HG02870 (cell line): ENCODE data around the gene TOP2A.

Experiments
- ATAC-seq: cut with Tn5 transposase; IDR thresholded peaks from one replicate; pipeline ENCODE4 v1.9.1; 2021; ENCODE audit warnings: mild to moderate bottlenecking, moderate library complexity; ENCODE audit not compliant: unreplicated experiment

Gene TOP2A

DNA sequence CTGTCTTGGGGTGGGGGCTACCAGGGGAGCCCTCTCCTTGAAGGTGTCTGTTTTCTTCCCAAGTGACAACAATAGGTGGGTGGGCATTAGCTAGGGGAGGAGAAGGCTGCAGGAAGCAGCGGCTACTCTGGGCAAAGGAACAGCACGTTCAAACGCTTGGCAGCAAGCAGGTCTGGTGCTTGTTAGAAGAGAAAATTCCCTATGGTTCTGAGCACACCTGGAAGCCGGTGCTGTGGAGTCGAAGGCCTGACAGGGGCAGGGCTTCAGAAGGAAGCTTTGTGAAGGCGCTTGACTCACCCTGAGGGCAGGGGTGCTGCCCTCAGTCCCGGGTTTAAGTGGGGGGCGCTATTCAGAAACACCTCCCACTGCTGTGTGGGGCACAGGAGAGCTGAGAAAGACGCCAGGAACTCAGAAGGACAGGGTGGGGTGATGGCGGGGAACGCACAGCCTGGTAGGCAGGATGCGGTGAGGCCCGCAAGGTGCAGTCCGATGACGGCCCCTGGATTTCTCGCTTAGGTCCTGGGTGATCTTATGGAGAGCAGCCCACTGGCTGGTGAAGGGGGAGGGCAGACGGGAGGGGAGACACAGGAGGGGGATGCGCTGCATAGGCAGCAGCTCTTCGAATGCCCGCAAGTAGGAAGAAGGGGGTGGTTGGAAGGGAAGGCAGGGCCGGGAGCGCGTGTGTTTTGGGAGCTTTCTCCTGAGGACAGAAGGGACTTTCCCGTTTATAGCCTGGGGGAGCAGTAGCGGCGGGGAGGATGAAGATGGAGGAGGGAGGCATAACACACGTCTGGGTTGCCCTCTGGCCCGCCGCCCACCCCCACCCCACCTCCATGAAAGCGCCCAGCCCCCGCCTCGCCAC lies 56.4 kb downstream of the TOP2A start:
- no peak for ATAC-seq

GRCh38 chr17:40360091-40360490 lies 57.6 kb downstream of the TOP2A start:
- no peak for ATAC-seq

GRCh38 chr17:40358323-40359038 lies 59.2 kb downstream of the TOP2A start:
- ATAC-seq, result no peak

DNA sequence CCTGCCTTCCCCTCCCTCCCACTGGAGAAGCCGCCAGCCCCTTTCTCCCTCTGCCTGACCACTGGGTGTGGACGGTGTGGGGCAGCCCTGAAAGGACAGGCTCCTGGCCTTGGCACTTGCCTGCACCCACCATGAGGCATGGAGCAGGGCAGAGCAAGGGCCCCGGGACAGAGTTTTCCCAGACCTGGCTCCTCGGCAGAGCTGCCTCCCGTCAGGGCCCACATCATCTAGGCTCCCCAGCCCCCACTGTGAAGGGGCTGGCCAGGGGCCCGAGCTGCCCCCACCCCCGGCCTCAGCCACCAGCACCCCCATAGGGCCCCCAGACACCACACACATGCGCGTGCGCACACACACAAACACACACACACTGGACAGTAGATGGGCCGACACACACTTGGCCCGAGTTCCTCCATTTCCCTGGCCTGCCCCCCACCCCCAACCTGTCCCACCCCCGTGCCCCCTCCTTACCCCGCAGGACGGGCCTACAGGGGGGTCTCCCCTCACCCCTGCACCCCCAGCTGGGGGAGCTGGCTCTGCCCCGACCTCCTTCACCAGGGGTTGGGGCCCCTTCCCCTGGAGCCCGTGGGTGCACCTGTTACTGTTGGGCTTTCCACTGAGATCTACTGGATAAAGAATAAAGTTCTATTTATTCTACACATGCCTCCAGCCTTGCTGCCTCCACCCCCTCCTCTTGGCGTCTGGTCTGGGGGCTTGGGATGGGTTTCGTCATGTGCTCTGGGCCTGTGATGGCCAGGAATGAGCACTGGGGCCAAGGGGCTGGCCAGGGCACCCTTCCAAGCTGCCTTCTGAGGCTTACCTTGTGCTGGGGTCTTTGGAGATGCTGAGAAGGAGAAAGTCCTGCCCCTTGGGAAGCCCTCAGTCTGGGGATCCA lies 60.5 kb downstream of the TOP2A start:
- ATAC-seq, result no peak

GRCh38 chr17:40355804-40356758 lies 61.6 kb downstream of the TOP2A start:
- no peak for ATAC-seq

DNA sequence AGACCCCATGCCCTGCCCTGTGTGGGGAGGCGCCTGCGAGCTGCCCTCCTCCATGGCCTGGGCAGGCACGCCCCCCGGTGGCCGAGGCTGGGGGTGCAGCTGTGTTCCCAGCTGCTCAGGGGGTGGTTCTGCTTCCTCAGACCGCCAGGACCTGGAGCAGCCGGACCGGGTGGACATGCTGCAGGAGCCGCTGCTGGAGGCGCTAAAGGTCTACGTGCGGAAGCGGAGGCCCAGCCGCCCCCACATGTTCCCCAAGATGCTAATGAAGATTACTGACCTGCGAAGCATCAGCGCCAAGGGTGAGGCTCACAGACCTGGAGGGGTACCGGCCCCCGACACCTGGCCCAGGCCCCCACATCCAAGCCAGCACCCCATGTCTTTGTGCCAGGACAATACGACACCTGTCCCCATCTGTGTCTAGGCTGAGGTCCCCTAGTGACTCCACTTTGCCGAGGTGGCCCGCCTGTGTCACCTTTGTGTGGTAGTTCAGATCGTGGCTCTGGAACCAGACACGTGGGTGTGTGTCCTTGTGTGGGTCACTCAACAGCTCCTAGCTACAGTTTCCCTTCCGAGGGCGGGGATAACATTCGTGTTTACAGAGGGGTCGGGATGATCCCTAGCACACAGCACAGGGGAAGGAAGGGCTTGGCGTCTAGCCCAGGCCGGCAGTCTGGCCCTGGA lies 62.4 kb downstream of the TOP2A start:
- ATAC-seq, result no peak

- ATAC-seq, result no peak
Measured at GRCh38 chr17:40354221-40355122, 63.2 kb downstream of the TOP2A start.

DNA sequence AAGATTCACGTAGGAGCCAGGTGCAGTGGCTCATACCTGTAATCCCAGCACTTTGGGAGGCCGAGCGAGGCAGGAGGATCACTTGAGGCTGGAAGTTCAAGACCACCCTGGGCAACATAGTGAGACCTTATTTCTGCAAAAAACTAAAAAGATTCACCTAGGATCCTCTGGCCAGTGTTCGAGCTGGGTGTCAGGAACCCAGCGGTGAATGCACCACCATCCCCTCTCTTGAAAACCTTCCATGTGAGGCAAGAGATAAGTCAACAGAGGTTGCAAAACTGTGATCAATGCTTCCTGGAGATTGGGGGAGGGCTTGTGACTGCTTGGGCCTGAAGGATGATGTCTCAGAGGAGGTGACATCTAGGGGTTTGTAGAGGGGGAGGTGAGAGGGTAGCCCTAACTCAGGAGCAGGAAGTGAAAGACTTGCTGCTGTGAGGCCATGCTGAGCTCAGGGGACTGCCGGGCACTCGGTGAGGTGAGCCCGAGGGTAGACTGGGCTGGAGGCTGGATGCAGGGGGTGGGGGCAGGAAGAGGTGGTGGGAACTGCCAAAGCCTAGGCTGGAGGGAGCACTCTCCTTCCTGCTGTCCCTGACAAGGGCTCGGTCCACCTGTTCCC lies 64.8 kb downstream of the TOP2A start:
- ATAC-seq, result no peak

DNA sequence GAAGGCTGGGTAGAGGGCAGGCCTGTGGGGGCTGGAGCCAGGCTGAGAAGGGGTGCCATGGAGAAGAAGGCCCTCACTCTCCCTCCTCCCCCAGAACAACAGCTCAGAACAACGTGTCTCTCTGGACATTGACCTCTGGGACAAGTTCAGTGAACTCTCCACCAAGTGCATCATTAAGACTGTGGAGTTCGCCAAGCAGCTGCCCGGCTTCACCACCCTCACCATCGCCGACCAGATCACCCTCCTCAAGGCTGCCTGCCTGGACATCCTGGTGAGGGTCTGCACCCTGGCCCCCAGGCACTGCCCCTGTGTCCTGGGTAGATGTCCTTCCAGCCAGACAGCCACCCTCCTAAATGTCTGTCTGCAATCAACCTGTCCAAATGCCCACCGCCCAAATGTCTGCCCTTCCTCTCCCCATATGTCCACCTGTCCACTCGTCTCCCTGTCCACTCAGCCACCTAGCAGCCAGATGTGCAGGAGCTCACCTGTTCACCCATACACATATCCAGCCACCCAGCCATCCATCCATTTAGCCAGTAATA lies 65.4 kb downstream of the TOP2A start:
- no peak for ATAC-seq

GRCh38 chr17:40351359-40352236 lies 66.1 kb downstream of the TOP2A start:
- no peak for ATAC-seq

DNA sequence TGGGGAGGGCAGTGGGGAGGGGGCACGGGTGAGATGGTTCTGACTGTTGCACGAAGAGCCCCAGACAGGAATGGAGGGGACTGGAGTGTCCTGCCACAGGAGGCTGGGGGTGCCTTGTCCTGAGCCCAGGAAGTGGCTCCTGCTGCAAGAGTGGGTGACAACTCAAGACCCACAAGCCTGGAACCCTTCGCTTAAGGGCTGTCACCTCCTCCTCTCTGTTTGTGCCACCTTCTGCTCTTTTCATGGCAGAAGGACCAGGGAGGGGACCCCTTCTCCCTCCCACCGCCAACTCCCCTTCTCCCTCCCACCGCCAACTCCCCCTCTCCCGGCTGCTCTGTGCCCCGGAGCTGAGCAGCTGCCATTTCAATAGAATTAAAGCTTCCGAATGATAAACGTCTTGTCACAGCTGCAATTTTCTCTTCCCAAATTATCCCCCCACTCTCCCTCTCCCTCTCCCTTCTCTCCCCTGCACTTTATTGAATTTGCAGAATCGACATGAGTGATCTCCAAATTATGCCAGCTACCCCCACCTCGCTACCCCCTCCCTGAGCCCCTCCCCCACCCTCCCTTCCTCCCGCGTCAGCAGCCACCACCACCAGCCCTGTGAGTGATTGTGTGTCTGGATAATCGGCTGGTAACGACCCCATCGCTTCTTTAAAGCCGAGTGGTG lies 66.9 kb downstream of the TOP2A start:
- ATAC-seq, result no peak

DNA sequence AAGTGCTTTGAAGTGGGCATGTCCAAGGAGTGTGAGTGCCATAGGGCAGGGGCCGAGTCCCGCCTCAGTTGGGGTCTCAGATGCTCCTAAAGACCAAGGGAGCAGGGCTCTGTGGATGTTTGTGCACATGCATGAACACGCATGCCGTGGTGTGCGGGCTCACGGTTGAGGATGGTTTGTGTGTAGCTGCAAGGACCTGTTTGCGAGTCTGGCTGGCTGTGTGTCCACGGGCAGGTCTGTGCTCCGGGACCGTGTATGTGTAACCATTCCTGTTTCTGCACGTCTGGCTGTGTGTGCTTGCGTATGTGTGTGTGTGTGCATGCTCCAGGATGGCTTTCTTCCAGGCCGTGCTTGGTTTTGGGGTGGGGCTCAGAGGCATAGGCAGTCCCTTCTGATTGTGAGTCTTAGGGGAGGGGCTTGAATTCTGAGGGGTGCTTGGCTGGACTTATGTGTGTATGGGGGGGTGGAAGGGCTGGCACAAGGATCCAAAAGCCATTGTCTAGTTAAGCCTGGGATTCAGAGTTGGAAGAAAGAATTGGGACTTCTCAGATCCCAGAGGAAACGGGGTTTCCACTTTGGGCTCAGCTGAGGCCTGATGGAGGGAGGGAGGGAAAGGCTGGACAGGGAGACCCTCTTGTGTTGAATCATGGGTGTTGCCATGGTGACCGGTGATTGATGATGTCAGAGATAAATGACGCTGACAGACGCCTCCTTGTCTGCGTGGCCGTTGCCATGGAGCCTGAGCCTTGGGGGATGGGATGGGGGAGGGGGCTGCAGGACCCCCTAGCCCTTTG lies 67.6 kb downstream of the TOP2A start:
- no peak for ATAC-seq

DNA sequence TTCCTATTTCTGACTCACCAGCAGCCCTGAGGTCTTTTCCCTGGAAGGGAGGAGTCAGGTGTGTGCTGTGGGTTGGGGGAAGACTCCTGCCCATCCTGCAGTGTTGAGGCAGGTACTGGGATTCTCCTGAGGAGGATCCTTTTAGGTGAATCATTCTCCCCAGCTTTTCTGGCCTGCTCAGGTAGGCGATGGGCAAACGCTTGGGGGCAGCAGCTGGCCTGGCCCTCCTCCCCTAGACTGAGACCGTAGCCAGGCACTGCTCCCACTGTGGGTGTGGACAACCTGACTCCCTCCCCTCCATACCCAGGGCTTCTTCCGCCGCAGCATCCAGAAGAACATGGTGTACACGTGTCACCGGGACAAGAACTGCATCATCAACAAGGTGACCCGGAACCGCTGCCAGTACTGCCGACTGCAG lies 68.2 kb downstream of the TOP2A start:
- no peak for ATAC-seq

DNA sequence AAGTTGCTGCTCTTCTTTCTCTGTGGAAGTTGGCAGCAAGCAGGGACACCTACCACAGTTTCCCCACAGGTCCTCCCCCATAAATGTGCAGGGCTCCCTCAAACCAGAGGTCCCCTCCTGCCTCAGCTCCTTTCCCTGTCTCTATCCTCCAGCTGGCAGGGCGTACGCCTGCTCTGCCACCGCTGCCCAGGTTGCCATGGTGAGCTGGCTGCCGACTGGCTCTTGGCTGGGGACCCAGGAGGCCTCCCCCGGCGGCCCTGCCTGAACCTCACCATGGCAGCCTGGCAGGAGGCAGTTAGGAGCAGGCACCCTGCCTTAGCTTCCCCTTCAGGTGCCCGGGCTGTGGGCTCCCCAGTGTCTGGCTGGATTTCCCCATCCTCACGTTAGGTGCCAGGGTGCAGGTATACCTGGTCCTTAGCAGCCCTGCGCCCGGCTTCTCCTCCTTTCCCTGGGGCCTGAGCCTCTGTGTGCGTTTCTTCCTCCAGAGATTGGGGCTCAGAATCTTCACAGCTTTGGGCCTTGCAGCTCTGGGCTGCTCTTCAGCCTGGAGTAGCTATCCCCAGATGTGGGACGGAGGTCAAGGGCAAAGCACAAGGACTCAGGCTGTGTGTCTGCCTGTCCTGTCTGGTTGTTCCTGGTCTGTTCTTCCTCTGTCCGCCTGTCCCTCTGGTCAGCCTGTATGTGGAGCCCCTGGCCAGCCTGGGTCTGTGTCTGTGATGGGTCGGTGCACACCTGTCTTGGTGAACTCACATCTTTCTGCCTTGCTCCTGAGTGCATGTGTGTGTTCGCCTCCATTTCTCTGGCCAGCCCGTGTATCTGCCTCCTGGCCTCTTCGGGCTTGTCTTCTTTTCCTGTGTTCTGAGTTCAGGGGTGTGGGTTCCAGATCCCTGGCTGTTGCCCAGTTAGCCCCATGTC lies 68.9 kb downstream of the TOP2A start:
- ATAC-seq, result no peak

DNA sequence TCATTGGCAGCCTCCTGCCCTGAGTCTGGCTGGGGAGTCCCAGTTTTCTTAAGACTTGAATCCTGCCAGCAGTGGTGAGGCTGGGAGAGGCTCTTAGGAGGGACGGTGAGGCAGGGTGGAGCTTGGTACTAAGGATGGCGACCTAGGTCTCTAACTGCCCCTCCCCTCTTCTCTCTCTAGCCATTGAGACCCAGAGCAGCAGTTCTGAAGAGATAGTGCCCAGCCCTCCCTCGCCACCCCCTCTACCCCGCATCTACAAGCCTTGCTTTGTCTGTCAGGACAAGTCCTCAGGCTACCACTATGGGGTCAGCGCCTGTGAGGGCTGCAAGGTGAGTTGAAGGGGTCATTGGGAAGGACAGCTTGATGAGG lies 69.6 kb downstream of the TOP2A start:
- no peak for ATAC-seq
